Measurements from ENCODE around the gene GNA12. TPM values are rescaled to one million over a fixed set of nuclear protein-coding genes. Genes with fewer than 3 reads are reported as not detected.

GNA12 gene
- total RNA-seq, 5 donors from 2014 or later (not counting 1 experiment from before 2014, with no cell fraction given) = 17.9 to 22.5 (median 22.1) TPM

DNA sequence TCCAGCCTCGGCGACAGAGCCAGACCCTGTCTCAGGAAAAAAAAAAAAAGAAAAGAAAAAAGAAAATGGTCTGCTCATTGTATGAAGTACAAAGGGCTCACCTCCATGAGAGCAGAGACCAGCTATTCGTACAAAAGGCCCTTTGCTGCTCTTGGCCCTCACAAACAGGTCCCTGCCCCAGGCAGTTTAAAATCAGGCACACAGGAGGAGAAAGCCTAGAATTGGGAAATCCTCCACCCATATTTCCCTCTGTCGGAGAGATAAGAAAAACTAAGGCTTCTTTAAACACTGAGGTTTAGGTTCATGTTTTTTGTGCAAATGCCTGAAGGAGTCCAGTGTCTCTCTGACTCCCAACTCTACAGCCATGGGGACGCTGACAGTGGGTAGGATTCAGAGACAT, 15.1 kb downstream of the GNA12 start:
- Histone ChIP-seq H3K9me3 (no peaks in the 10 kb centered on the region), H3K27ac (ENCODE audit: low read length) (no peak overlapping the region), H3K27me3 (replicated peaks in 1 of 2; ENCODE audit: control insufficient read depth in 2 of 2, extremely low read depth in 1 of 2, insufficient read depth in 2 of 2, low read length in 1 of 2) (no peaks in the 10 kb centered on the region), H3K4me3 (ENCODE audit: control insufficient read depth in 1 of 2, extremely low read depth in 1 of 2, low read length in 1 of 2) (no peak overlapping the region), H3K36me3 (ENCODE audit: control insufficient read depth in 2 of 2, extremely low read depth in 1 of 2, insufficient read depth in 1 of 2, low read length in 1 of 2) (peaks cover 0 to 4% of the 10 kb centered on the region in 2 donors), H3K4me1 (ENCODE audit: control insufficient read depth in 1 of 2, extremely low read depth in 1 of 2, insufficient read depth in 2 of 2, low read length in 2 of 2) (no peaks in the 10 kb centered on the region)
- H3K4me1 Mint-ChIP-seq = peaks cover 21 to 38% (median 24%) of the 10 kb centered on the region in 3 donors
- no peak for ATAC-seq (replicated peaks in 1 of 4)
- no peak overlapping the region for H3K27ac Mint-ChIP-seq
- peaks cover 27% of the 10 kb centered on the region for H3K36me3 Mint-ChIP-seq
- H3K4me3 Mint-ChIP-seq = no peak overlapping the region
- no peaks in the 10 kb centered on the region for H3K9me3 Mint-ChIP-seq
- ChIA-PET CTCF (interaction anchor here in 1 of 2 donors (0.7 kb wide), 1 partner anchor 266 kb away, joined by 3 read pairs; no protein-coding TSS in a partner anchor), POLR2A (no interaction called here)
- no peak for DNase-seq
- 80% methylated on average over 1 of the region's 5 CpGs for WGBS (ENCODE audit: insufficient coverage)
- H3K27me3 Mint-ChIP-seq = no peaks in the 10 kb centered on the region

GRCh38 chr7:2826771-2827170, 17.3 kb downstream of the GNA12 start:
- ChIA-PET CTCF (no interaction called here), POLR2A (no interaction called here)
- H3K9me3 ChIP-seq = no peaks in the 10 kb centered on the region
- no peak overlapping the region for H3K4me3 ChIP-seq (ENCODE audit: control insufficient read depth in 1 of 2, extremely low read depth in 1 of 2, low read length in 1 of 2)
- no peaks in the 10 kb centered on the region for H3K36me3 ChIP-seq (ENCODE audit: control insufficient read depth in 2 of 2, extremely low read depth in 1 of 2, insufficient read depth in 1 of 2, low read length in 1 of 2)
- H3K27ac ChIP-seq (ENCODE audit: low read length) = no peak overlapping the region
- Mint-ChIP-seq H3K27ac (no peak overlapping the region), H3K4me1 (peaks cover 29 to 46% (median 34%) of the 10 kb centered on the region in 3 donors), H3K4me3 (no peak overlapping the region), H3K27me3 (no peaks in the 10 kb centered on the region), H3K9me3 (no peaks in the 10 kb centered on the region), H3K36me3 (peaks cover 24% of the 10 kb centered on the region)
- H3K27me3 ChIP-seq (replicated peaks in 1 of 2; ENCODE audit: control insufficient read depth in 2 of 2, extremely low read depth in 1 of 2, insufficient read depth in 2 of 2, low read length in 1 of 2) = no peaks in the 10 kb centered on the region
- WGBS (ENCODE audit: insufficient coverage) = no CpG with 5 or more reads among the region's 2 CpGs
- no peaks in the 10 kb centered on the region for H3K4me1 ChIP-seq (ENCODE audit: control insufficient read depth in 1 of 2, extremely low read depth in 1 of 2, insufficient read depth in 2 of 2, low read length in 2 of 2)
- ATAC-seq (replicated peaks in 1 of 4) (no peak), DNase-seq (no peak)

- Histone ChIP-seq H3K27ac (ENCODE audit: low read length) (no peak overlapping the region), H3K9me3 (no peaks in the 10 kb centered on the region), H3K27me3 (replicated peaks in 1 of 2; ENCODE audit: control insufficient read depth in 2 of 2, extremely low read depth in 1 of 2, insufficient read depth in 2 of 2, low read length in 1 of 2) (no peaks in the 10 kb centered on the region), H3K4me3 (ENCODE audit: control insufficient read depth in 1 of 2, extremely low read depth in 1 of 2, low read length in 1 of 2) (no peak overlapping the region), H3K36me3 (ENCODE audit: control insufficient read depth in 2 of 2, extremely low read depth in 1 of 2, insufficient read depth in 1 of 2, low read length in 1 of 2) (no peaks in the 10 kb centered on the region), H3K4me1 (ENCODE audit: control insufficient read depth in 1 of 2, extremely low read depth in 1 of 2, insufficient read depth in 2 of 2, low read length in 2 of 2) (no peaks in the 10 kb centered on the region)
- Mint-ChIP-seq H3K27ac (no peak overlapping the region), H3K36me3 (peaks cover 21% of the 10 kb centered on the region), H3K4me1 (peaks cover 37 to 54% (median 39%) of the 10 kb centered on the region in 3 donors), H3K27me3 (no peaks in the 10 kb centered on the region), H3K4me3 (no peak overlapping the region), H3K9me3 (no peaks in the 10 kb centered on the region)
- ATAC-seq (replicated peaks in 1 of 4) = no peak
- ChIA-PET POLR2A (no interaction called here), CTCF (interaction anchor here in 1 of 2 donors (0.7 kb wide), 1 partner anchor 119 kb away, joined by 4 read pairs; no protein-coding TSS in a partner anchor)
- no peak for DNase-seq
- 95% methylated on average over 16 of the region's 20 CpGs for WGBS (ENCODE audit: insufficient coverage)
Observed at GRCh38 chr7:2825559-2826227, 18.4 kb downstream of the GNA12 start.

DNA sequence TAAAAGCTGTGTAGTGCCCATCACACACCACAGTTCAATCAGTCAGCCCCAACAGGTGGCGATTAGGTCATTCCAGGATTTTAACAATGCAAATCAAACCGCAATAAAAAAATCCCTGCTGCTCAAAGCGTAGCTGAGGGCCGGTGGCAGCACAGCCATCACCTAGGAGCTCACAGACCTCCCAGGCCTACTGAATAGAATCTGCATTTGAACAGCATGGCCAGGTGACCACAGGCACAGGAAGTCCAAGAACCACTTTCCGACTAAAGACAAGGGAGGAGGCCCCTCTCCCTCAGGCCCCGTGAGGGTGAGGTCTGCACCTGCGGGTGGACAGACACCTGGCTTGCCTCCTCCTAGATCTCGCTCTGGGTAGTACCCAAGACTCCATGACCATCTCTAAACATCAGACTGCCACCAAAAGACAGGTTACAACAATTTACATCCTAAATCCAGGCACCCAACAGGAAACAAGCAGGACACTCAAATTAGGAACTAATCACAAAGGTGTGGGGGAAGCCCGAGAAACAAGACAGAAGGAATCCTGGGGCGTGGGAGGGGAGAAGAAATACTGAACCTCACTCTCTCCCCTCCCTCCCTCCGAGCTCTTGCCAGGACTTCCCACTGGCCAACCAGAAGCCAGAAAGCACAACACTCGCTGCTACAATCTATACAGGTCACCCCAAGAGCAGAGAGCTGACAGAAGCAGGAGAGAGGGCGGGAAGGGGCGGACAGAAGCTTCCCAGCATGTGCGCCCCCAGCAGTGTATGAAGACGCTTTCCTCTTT, 19.2 kb downstream of the GNA12 start:
- H3K27me3 ChIP-seq (replicated peaks in 1 of 2; ENCODE audit: control insufficient read depth in 2 of 2, extremely low read depth in 1 of 2, insufficient read depth in 2 of 2, low read length in 1 of 2) = no peaks in the 10 kb centered on the region
- H3K36me3 Mint-ChIP-seq = peaks cover 17% of the 10 kb centered on the region
- no peak for ATAC-seq (replicated peaks in 1 of 4)
- H3K4me3 ChIP-seq (ENCODE audit: control insufficient read depth in 1 of 2, extremely low read depth in 1 of 2, low read length in 1 of 2) = no peak overlapping the region
- no peaks in the 10 kb centered on the region for H3K36me3 ChIP-seq (ENCODE audit: control insufficient read depth in 2 of 2, extremely low read depth in 1 of 2, insufficient read depth in 1 of 2, low read length in 1 of 2)
- ChIA-PET POLR2A (no interaction called here), CTCF (no interaction called here)
- peaks cover 37 to 49% (median 41%) of the 10 kb centered on the region in 3 donors for H3K4me1 Mint-ChIP-seq
- H3K27ac Mint-ChIP-seq = no peak overlapping the region
- DNase-seq = no peak
- H3K4me3 Mint-ChIP-seq = no peak overlapping the region
- H3K4me1 ChIP-seq (ENCODE audit: control insufficient read depth in 1 of 2, extremely low read depth in 1 of 2, insufficient read depth in 2 of 2, low read length in 2 of 2) = no peaks in the 10 kb centered on the region
- no peaks in the 10 kb centered on the region for H3K27me3 Mint-ChIP-seq
- H3K9me3 Mint-ChIP-seq = no peaks in the 10 kb centered on the region
- no peaks in the 10 kb centered on the region for H3K9me3 ChIP-seq
- 76% methylated on average over 7 of the region's 16 CpGs for WGBS (ENCODE audit: insufficient coverage)
- no peak overlapping the region for H3K27ac ChIP-seq (ENCODE audit: low read length)

DNA sequence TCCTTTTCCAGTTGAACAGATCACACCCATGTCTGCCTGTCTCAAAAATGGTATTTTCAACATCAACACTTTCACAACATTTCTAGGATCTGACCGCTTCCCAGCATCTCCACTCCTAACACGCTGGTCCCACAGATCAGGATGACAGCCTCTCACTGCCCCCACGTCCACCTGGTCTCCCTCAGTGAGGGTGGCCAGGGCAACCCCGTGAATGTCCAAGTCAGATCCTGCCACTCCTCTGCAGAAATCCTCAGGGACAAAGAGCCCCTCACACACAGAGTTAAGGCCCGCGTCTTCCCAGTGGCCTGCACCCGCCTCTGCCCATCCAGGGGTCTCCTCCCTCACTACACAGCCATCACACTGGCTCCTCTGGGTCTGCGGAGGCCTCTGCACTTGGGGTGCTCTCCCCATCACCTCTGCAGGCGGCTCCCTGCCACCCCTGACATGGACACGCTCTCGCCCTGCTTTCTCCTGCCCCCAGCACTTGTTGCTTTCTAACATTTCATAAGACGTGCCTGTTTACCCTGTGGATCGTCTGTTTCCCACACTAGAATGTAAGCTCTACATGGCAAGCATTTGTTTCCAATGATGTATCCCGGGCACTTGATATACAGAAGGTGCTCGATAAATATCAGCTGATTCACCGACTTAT, 20.0 kb downstream of the GNA12 start:
- CTCF ChIA-PET = no interaction called here

DNA sequence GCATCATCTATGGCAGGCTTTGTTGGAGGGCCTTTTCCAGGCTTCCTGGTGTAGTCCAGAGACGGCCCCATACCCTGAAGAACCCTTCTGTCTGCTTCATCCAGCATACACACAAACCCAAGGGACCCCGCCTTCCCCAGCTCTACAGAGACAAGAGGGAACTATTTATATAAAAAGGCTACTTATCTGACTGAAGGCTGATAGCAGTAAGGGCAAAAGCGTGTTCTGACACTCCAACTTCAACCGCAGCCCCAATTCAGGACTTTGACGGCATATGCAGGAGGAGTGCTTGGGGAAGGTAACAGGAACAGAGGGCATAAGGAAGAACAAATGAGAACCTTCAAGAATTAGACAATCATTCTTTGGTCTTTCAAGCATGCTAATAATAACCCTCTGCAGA, 21.0 kb downstream of the GNA12 start:
- no peak overlapping the region for H3K27ac ChIP-seq (ENCODE audit: low read length)
- peaks cover 40 to 49% (median 45%) of the 10 kb centered on the region in 3 donors for H3K4me1 Mint-ChIP-seq
- H3K4me3 ChIP-seq (ENCODE audit: control insufficient read depth in 1 of 2, extremely low read depth in 1 of 2, low read length in 1 of 2) = no peak overlapping the region
- ChIA-PET CTCF (no interaction called here), POLR2A (interaction anchor here in 1 of 2 donors (0.6 kb wide), 1 partner anchor 59 kb away, joined by 3 read pairs; no protein-coding TSS in a partner anchor)
- H3K27me3 Mint-ChIP-seq = no peaks in the 10 kb centered on the region
- WGBS (ENCODE audit: insufficient coverage) = no CpG with 5 or more reads among the region's 5 CpGs
- H3K4me3 Mint-ChIP-seq = no peak overlapping the region
- H3K9me3 ChIP-seq = no peaks in the 10 kb centered on the region
- no peak overlapping the region for H3K27ac Mint-ChIP-seq
- no peaks in the 10 kb centered on the region for H3K9me3 Mint-ChIP-seq
- no peaks in the 10 kb centered on the region for H3K4me1 ChIP-seq (ENCODE audit: control insufficient read depth in 1 of 2, extremely low read depth in 1 of 2, insufficient read depth in 2 of 2, low read length in 2 of 2)
- no peaks in the 10 kb centered on the region for H3K27me3 ChIP-seq (replicated peaks in 1 of 2; ENCODE audit: control insufficient read depth in 2 of 2, extremely low read depth in 1 of 2, insufficient read depth in 2 of 2, low read length in 1 of 2)
- H3K36me3 ChIP-seq (ENCODE audit: control insufficient read depth in 2 of 2, extremely low read depth in 1 of 2, insufficient read depth in 1 of 2, low read length in 1 of 2) = no peaks in the 10 kb centered on the region
- peaks cover 9% of the 10 kb centered on the region for H3K36me3 Mint-ChIP-seq
- ATAC-seq (replicated peaks in 1 of 4) (no peak), DNase-seq (no peak)

More for the DNA sequence above, 20.0 kb downstream of the GNA12 start:
- H3K27ac ChIP-seq (ENCODE audit: low read length) = no peak overlapping the region
- no peaks in the 10 kb centered on the region for H3K9me3 Mint-ChIP-seq
- ATAC-seq (replicated peaks in 1 of 4) (no peak), DNase-seq (no peak)
- no peak overlapping the region for H3K27ac Mint-ChIP-seq
- peaks cover 40 to 49% (median 45%) of the 10 kb centered on the region in 3 donors for H3K4me1 Mint-ChIP-seq
- H3K36me3 Mint-ChIP-seq = peaks cover 11% of the 10 kb centered on the region
- no peak overlapping the region for H3K4me3 ChIP-seq (ENCODE audit: control insufficient read depth in 1 of 2, extremely low read depth in 1 of 2, low read length in 1 of 2)
- POLR2A ChIA-PET = no interaction called here
- no peaks in the 10 kb centered on the region for H3K27me3 ChIP-seq (replicated peaks in 1 of 2; ENCODE audit: control insufficient read depth in 2 of 2, extremely low read depth in 1 of 2, insufficient read depth in 2 of 2, low read length in 1 of 2)
- H3K27me3 Mint-ChIP-seq = no peaks in the 10 kb centered on the region
- no peaks in the 10 kb centered on the region for H3K36me3 ChIP-seq (ENCODE audit: control insufficient read depth in 2 of 2, extremely low read depth in 1 of 2, insufficient read depth in 1 of 2, low read length in 1 of 2)
- no peak overlapping the region for H3K4me3 Mint-ChIP-seq
- H3K4me1 ChIP-seq (ENCODE audit: control insufficient read depth in 1 of 2, extremely low read depth in 1 of 2, insufficient read depth in 2 of 2, low read length in 2 of 2) = no peaks in the 10 kb centered on the region
- 96% methylated on average over 16 of the region's 16 CpGs for WGBS (ENCODE audit: insufficient coverage)
- no peaks in the 10 kb centered on the region for H3K9me3 ChIP-seq
